Effector memory CD8-positive, alpha-beta T cell (primary cell): Measurements from ENCODE around the gene PLAC8.
"Not testable (repeated sequence)": the region's sequence is repeated elsewhere in the genome, so short reads cannot be mapped to it uniquely, and the experiment has no call there.

Experiments
- ATAC-seq: fragments of 150-1000 bp; cut with Tn5 transposase; replicated peaks from 2 replicates; pipeline ENCODE4 v1.10.0; 2021; ENCODE audit warnings: mild to moderate bottlenecking, moderate library complexity
- DNase-seq, 3 experiments: peaks; one replicate each; pipeline ENCODE4 v3.0.0; 2021
- H3K27ac Mint-ChIP-seq, 2 donors: one replicate each; pipeline ENCODE4 v1.8.0; 2022; ENCODE audit warnings: mild to moderate bottlenecking in 2 of 2, mixed read lengths in 2 of 2, moderate library complexity in 2 of 2
- H3K27me3 Mint-ChIP-seq, 2 donors: one replicate each; pipeline ENCODE4 v1.8.0; 2022; ENCODE audit warnings: mixed read lengths in 2 of 2
- H3K36me3 Mint-ChIP-seq: one replicate; pipeline ENCODE4 v1.8.0; 2022; ENCODE audit warnings: mild to moderate bottlenecking, moderate library complexity, mixed read lengths; ENCODE audit not compliant: insufficient read depth
- H3K4me1 Mint-ChIP-seq, 2 donors: one replicate each; pipeline ENCODE4 v1.8.0; 2022; ENCODE audit warnings: low read depth in 2 of 2, mixed read lengths in 2 of 2
- H3K4me3 Mint-ChIP-seq, 2 donors: one replicate each; pipeline ENCODE4 v1.8.0; 2022; ENCODE audit warnings: mild to moderate bottlenecking in 2 of 2, mixed read lengths in 2 of 2, moderate library complexity in 2 of 2
- H3K9me3 Mint-ChIP-seq, 2 donors: one replicate each; pipeline ENCODE4 v1.8.0; 2022; ENCODE audit warnings: mixed read lengths in 2 of 2

Gene PLAC8

GRCh38 chr4:83125738-83126141 is 11.2 kb upstream of the PLAC8 start:
- Mint-ChIP-seq H3K36me3 (peaks cover 7% of the 10 kb centered on the region), H3K27me3 (no peaks in the 10 kb centered on the region), H3K9me3 (no peaks in the 10 kb centered on the region), H3K4me1 (peaks cover 10 to 11% of the 10 kb centered on the region in 2 donors), H3K27ac (peak overlapping the region; percentile 75 to 90), H3K4me3 (peak overlapping the region; percentile 70 to 73)
- DNase-seq (peak; percentile 36 to 45 (median 44)), ATAC-seq (peak; percentile 84)

- ATAC-seq (no peak), DNase-seq (no peak)
- Mint-ChIP-seq H3K9me3 (no peaks in the 10 kb centered on the region), H3K4me3 (peak overlapping the region; percentile 10 to 38), H3K36me3 (peaks cover 7% of the 10 kb centered on the region), H3K27ac (peak overlapping the region in 1 of 2 donors; percentile 76), H3K27me3 (no peaks in the 10 kb centered on the region), H3K4me1 (peaks cover 10 to 12% of the 10 kb centered on the region in 2 donors)
Measured at GRCh38 chr4:83124111-83124780, 9.7 kb upstream of the PLAC8 start.

GRCh38 chr4:83121246-83121645 is 6.7 kb upstream of the PLAC8 start:
- Mint-ChIP-seq H3K4me3 (no peak overlapping the region), H3K27me3 (no peaks in the 10 kb centered on the region), H3K27ac (no peak overlapping the region), H3K36me3 (peaks cover 9% of the 10 kb centered on the region), H3K4me1 (peaks cover 13 to 15% of the 10 kb centered on the region in 2 donors), H3K9me3 (no peaks in the 10 kb centered on the region)
- DNase-seq (no peak), ATAC-seq (no peak)

- no peak overlapping the region for H3K27ac Mint-ChIP-seq
- DNase-seq (no peak), ATAC-seq (no peak)
- no peak overlapping the region for H3K4me3 Mint-ChIP-seq
- H3K4me1 Mint-ChIP-seq, result peaks cover 13 to 17% of the 10 kb centered on the region in 2 donors
- H3K9me3 Mint-ChIP-seq, result no peaks in the 10 kb centered on the region
- peaks cover 3% of the 10 kb centered on the region for H3K36me3 Mint-ChIP-seq
- no peaks in the 10 kb centered on the region for H3K27me3 Mint-ChIP-seq
Measured at GRCh38 chr4:83118869-83119268, 4.3 kb upstream of the PLAC8 start.

- peaks cover 26 to 32% of the 10 kb centered on the region in 2 donors for H3K4me1 Mint-ChIP-seq
- H3K27me3 Mint-ChIP-seq, result no peaks in the 10 kb centered on the region
- H3K27ac Mint-ChIP-seq, result peak overlapping the region; percentile 96 to 98
- ATAC-seq (no peak), DNase-seq (no peak)
- H3K9me3 Mint-ChIP-seq, result no peaks in the 10 kb centered on the region
- peak overlapping the region in 1 of 2 donors; percentile 97 for H3K4me3 Mint-ChIP-seq
- H3K36me3 Mint-ChIP-seq, result peaks cover 10% of the 10 kb centered on the region
Measured at GRCh38 chr4:83115656-83116285, 1.2 kb upstream of the PLAC8 start.

GRCh38 chr4:83115000-83115399 is 471 bp upstream of the PLAC8 start:
- DNase-seq (no peak), ATAC-seq (no peak)
- H3K36me3 Mint-ChIP-seq, result peaks cover 17% of the 10 kb centered on the region
- peak overlapping the region; percentile 97 to 99 for H3K4me3 Mint-ChIP-seq
- H3K9me3 Mint-ChIP-seq, result no peaks in the 10 kb centered on the region
- H3K27ac Mint-ChIP-seq, result peak overlapping the region; percentile 96 to 98
- peaks cover 28 to 38% of the 10 kb centered on the region in 2 donors for H3K4me1 Mint-ChIP-seq
- no peaks in the 10 kb centered on the region for H3K27me3 Mint-ChIP-seq

- Mint-ChIP-seq H3K4me3 (peak overlapping the region; percentile 97 to 99), H3K27ac (peak overlapping the region; percentile 96 to 98), H3K36me3 (peaks cover 31% of the 10 kb centered on the region), H3K4me1 (peaks cover 29 to 41% of the 10 kb centered on the region in 2 donors), H3K27me3 (no peaks in the 10 kb centered on the region), H3K9me3 (no peaks in the 10 kb centered on the region)
- ATAC-seq (no peak), DNase-seq (no peak)
Measured at GRCh38 chr4:83113429-83113786, 1.1 kb downstream of the PLAC8 start.

- Mint-ChIP-seq H3K27me3 (no peaks in the 10 kb centered on the region), H3K4me1 (peaks cover 33 to 46% of the 10 kb centered on the region in 2 donors), H3K4me3 (peak overlapping the region; percentile 97 to 99), H3K9me3 (no peaks in the 10 kb centered on the region), H3K36me3 (peaks cover 34% of the 10 kb centered on the region), H3K27ac (peak overlapping the region; percentile 96 to 98)
- DNase-seq (peak in 1 of 3 experiments; percentile 10), ATAC-seq (no peak)
Measured at GRCh38 chr4:83112678-83113428, 1.7 kb downstream of the PLAC8 start.

- peaks cover 33 to 46% of the 10 kb centered on the region in 2 donors for H3K4me1 Mint-ChIP-seq
- no peaks in the 10 kb centered on the region for H3K9me3 Mint-ChIP-seq
- H3K27ac Mint-ChIP-seq, result peak overlapping the region; percentile 96 to 98
- ATAC-seq, result no peak
- peak overlapping the region; percentile 97 to 99 for H3K4me3 Mint-ChIP-seq
- peaks cover 38% of the 10 kb centered on the region for H3K36me3 Mint-ChIP-seq
- peak in 1 of 3 experiments; percentile 6 for DNase-seq
- no peaks in the 10 kb centered on the region for H3K27me3 Mint-ChIP-seq
Measured at GRCh38 chr4:83112231-83112630, 2.3 kb downstream of the PLAC8 start.

- peak overlapping the region; percentile 96 to 98 for H3K27ac Mint-ChIP-seq
- not testable (repeated sequence) for H3K9me3 Mint-ChIP-seq, ATAC-seq, H3K27me3 Mint-ChIP-seq, DNase-seq
- H3K4me1 Mint-ChIP-seq, result peaks cover 33 to 46% of the 10 kb centered on the region in 2 donors
- H3K4me3 Mint-ChIP-seq, result peak overlapping the region; percentile 97 to 99
- peaks cover 43% of the 10 kb centered on the region for H3K36me3 Mint-ChIP-seq
Measured at GRCh38 chr4:83111751-83112141, 2.8 kb downstream of the PLAC8 start.

- Mint-ChIP-seq H3K36me3 (peaks cover 48% of the 10 kb centered on the region), H3K9me3 (no peaks in the 10 kb centered on the region), H3K27ac (peak overlapping the region; percentile 96 to 98), H3K4me1 (peaks cover 33 to 49% of the 10 kb centered on the region in 2 donors), H3K27me3 (no peaks in the 10 kb centered on the region), H3K4me3 (peak overlapping the region; percentile 97 to 99)
- DNase-seq, result no peak
- no peak for ATAC-seq
Measured at GRCh38 chr4:83110970-83111750, 3.4 kb downstream of the PLAC8 start.

GRCh38 chr4:83110223-83110945 is 4.1 kb downstream of the PLAC8 start:
- Mint-ChIP-seq H3K36me3 (peaks cover 56% of the 10 kb centered on the region), H3K27ac (peak overlapping the region; percentile 93 to 98), H3K9me3 (no peaks in the 10 kb centered on the region), H3K4me3 (peak overlapping the region; percentile 97 to 99), H3K27me3 (no peaks in the 10 kb centered on the region), H3K4me1 (peaks cover 34 to 51% of the 10 kb centered on the region in 2 donors)
- peak; percentile 79 for ATAC-seq
- DNase-seq, result peak; percentile 84 to 89 (median 84)
